Esophagus (tissue), 2 donors: ENCODE data around the gene CDKAL1. TPM values are rescaled to one million over a fixed set of nuclear protein-coding genes. Genes with fewer than 3 reads are reported as not detected.
"Not testable (repeated sequence)": the region's sequence is repeated elsewhere in the genome, so short reads cannot be mapped to it uniquely, and the experiment has no call there.

ENCODE experiments used
- H3K27ac ChIP-seq, 2 donors: one replicate each; pipeline ENCODE4 v1.5.1; 2013; ENCODE audit warnings: low read depth in 2 of 2, mild to moderate bottlenecking in 2 of 2, inconsistent platforms in 1 of 2, low read length in 1 of 2, moderate library complexity in 1 of 2
- H3K27me3 ChIP-seq, 2 donors: one replicate each; pipeline ENCODE4 v1.6.1; 2013; ENCODE audit warnings: low read length in 2 of 2, control low read depth in 1 of 2, mild to moderate bottlenecking in 1 of 2; ENCODE audit not compliant: insufficient read depth in 2 of 2, control insufficient read depth in 1 of 2
- H3K36me3 ChIP-seq, 2 donors: one replicate each; pipeline ENCODE4 v1.6.1; 2013; ENCODE audit warnings: low read length in 1 of 2; ENCODE audit not compliant: control insufficient read depth in 2 of 2, insufficient read depth in 2 of 2
- H3K4me1 ChIP-seq, 2 donors: one replicate each; pipeline ENCODE4 v1.6.1; 2013; ENCODE audit warnings: low read length in 1 of 2; ENCODE audit not compliant: control insufficient read depth in 2 of 2, insufficient read depth in 2 of 2
- H3K4me3 ChIP-seq, 2 donors: one replicate each; pipeline ENCODE4 v1.5.1; 2013; ENCODE audit warnings: low read length in 2 of 2, mild to moderate bottlenecking in 2 of 2, low read depth in 1 of 2, moderate library complexity in 1 of 2
- H3K9me3 ChIP-seq, 2 donors: one replicate each; pipeline ENCODE4 v1.6.1; 2013; ENCODE audit warnings: mild to moderate bottlenecking in 2 of 2, low read depth in 1 of 2, low read length in 1 of 2, moderate library complexity in 1 of 2; ENCODE audit not compliant: control insufficient read depth in 2 of 2, insufficient read depth in 1 of 2
- WGBS, 2 donors: extraction: QIAGEN DNeasy Blood & Tissue Kit; methylation state at CpG; one replicate each; pipeline ENCODE4 v1.1.7; 2013; 5-methylcytosine and 5-hydroxymethylcytosine counted together
- polyA plus RNA-seq, 2 donors: library from polyadenylated mRNA; stranded (reverse); fragments of 200-250 nt; gene quantifications; one replicate each; pipeline ENCODE4 v1.2.3, GENCODE V29; 2013
- donor health status: healthy with polysubstance abuse.
- donor health status: Bipolar disorder and iron deficiency.

The CDKAL1 gene
- polyA plus RNA-seq, 2 donors: 3.5 TPM

DNA sequence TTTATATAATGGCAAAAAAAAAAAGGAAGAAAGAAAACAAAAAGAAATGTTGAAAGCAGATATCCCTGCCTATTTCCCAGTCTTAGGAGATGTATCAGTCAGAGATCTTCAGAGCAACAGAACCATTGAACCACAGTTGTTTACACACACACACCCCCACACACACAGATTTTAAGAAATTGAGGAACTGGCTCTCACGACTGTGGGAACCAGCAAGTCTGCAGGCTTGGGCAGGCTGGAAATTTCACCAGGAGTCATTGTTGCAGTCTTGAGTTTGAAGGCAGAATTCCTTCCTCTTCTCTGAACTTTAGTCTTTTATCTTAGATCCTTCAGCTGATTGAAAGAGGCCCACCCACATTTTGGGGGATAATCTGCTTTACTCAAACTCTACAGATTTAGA lies 380.9 kb downstream of the CDKAL1 start:
- no peak overlapping the region for H3K27ac ChIP-seq
- no peak overlapping the region for H3K4me3 ChIP-seq
- H3K9me3 ChIP-seq: peaks cover 0 to 3% of the 10 kb centered on the region in 2 donors
- WGBS, 2 donors: 86 to 95% methylated on average over 1 of the region's 1 CpG
- H3K4me1 ChIP-seq: no peaks in the 10 kb centered on the region
- H3K27me3 ChIP-seq: no peaks in the 10 kb centered on the region
- H3K36me3 ChIP-seq: no peaks in the 10 kb centered on the region

DNA sequence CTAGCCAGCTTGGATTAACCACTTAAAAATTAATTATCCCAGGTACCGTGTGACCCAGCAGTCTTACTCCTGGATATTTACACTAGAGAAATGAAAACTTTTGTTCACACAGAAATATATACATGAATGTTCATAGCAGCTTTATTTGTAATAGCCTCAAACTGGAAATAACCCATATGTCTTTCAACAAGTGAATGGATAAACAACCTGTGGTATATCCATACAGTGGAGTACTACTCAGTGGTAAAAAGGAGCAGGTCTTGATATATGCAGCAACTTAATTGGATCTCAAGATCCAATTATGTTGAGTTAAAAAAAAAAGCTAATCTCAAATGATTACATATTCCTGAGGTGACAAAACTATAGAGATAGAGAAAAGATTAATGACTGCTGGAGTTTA lies 381.4 kb downstream of the CDKAL1 start:
- no peak overlapping the region for H3K4me3 ChIP-seq
- H3K27me3 ChIP-seq: no peaks in the 10 kb centered on the region
- peaks cover 0 to 3% of the 10 kb centered on the region in 2 donors for H3K9me3 ChIP-seq
- H3K27ac ChIP-seq: no peak overlapping the region
- no peaks in the 10 kb centered on the region for H3K4me1 ChIP-seq
- 94 to 97% methylated on average over 1 of the region's 1 CpG for WGBS, 2 donors
- H3K36me3 ChIP-seq: no peaks in the 10 kb centered on the region

DNA sequence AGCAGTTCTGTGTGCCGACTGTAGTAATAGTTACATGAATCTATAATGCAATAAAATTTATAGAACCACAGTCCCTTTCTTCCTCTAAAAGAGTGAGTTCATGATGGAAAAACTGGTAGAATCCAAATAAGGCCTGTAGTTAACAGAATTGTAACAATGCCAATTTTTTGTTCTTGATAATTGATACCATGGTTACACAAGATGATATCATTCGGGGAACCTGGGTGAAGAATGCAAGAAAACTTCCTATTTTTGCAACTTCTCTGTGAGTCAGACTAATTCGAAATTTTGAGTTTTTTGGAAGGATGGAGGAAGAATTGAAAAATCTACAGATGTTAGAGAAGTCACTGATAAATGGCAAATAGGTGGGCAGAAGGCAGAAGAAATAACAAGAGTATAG lies 381.8 kb downstream of the CDKAL1 start:
- H3K9me3 ChIP-seq: peaks cover 0 to 3% of the 10 kb centered on the region in 2 donors
- no peaks in the 10 kb centered on the region for H3K36me3 ChIP-seq
- H3K27me3 ChIP-seq: no peaks in the 10 kb centered on the region
- H3K4me3 ChIP-seq: no peak overlapping the region
- no peak overlapping the region for H3K27ac ChIP-seq
- WGBS, 2 donors: 86 to 89% methylated on average over 3 of the region's 3 CpGs
- no peaks in the 10 kb centered on the region for H3K4me1 ChIP-seq

DNA sequence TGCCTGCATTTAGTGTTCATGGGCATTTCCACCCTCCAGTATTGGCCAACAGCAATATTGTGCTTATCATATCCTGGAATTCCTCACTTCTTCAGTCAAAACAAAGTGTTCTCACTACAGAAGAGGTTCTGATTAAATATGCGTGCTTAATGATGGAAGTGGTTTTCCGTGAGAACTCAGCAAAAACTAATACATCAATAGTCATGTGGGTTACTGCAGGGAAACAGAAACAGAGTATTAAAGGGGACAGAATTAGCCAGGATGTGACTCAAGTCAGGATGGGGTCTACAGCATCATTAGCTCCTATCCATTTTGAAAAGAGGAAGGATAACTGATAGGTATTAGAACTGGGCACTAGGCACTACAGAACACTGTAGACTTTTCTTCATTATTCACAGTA lies 384.6 kb downstream of the CDKAL1 start:
- Histone ChIP-seq H3K4me1 (no peaks in the 10 kb centered on the region), H3K27me3 (no peaks in the 10 kb centered on the region), H3K27ac (no peak overlapping the region), H3K36me3 (no peaks in the 10 kb centered on the region), H3K9me3 (no peaks in the 10 kb centered on the region), H3K4me3 (no peak overlapping the region)
- WGBS, 2 donors: 89 to 91% methylated on average over 2 of the region's 2 CpGs

DNA sequence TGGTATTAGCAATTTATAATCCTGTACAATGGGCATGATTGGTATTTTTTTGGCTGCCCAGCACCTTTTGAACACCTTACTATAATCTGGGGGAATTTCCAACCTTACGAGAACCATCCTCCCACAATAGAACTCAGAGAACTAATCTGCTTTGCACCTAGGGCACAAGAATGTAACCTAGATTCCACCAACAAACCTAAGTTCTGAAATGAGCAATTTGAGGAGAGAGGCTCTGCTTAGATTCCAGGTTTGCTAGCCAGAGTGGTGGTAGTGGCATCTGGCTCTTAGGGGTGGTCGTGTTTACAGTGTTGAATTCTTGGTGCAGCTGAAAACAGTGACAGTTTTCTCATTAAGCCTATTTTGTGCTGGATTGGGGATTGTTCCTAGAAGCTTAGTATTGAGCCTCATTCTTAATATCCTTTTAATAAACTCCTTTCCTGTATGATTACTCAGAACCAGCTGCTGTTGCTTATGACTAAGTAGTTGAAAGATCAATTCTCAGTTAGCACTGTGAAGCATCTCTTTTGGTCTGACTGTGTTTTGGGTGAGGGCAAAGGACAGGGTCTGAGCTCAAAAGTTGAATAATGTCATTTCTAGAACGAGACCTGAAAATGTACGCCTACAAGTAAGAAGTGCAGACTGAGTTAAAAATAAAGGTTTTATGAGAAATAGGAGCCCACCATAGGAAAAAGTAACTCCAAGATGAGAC lies 385.6 kb downstream of the CDKAL1 start:
- Histone ChIP-seq H3K4me1 (no peaks in the 10 kb centered on the region), H3K27me3 (no peaks in the 10 kb centered on the region), H3K27ac (no peak overlapping the region), H3K9me3 (no peaks in the 10 kb centered on the region), H3K36me3 (no peaks in the 10 kb centered on the region), H3K4me3 (no peak overlapping the region)
- 77 to 79% methylated on average over 4 of the region's 4 CpGs for WGBS, 2 donors

DNA sequence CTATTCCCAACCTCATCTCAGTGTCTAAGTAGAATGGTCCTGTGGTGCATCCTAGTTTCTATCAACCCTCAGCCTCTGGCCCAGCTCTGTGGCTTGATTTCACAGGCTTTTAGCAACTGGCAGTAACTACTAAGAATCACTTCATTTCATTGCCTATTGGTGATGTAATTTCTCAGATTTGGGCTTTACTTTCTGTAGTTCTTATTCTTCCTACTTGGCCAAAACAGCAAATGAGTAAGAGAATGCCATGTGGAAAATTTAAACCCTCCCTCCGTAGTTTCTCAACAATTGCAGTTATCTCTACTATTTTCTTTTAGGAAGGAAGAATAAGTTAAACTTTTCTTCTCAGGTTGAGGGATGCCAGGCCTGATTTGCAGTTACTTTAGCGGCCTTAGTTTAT lies 387.3 kb downstream of the CDKAL1 start:
- H3K9me3 ChIP-seq: no peaks in the 10 kb centered on the region
- H3K27me3 ChIP-seq: no peaks in the 10 kb centered on the region
- H3K4me1 ChIP-seq: no peaks in the 10 kb centered on the region
- 83% methylated on average over 2 of the region's 2 CpGs for WGBS, 2 donors
- H3K4me3 ChIP-seq: no peak overlapping the region
- H3K36me3 ChIP-seq: no peaks in the 10 kb centered on the region
- H3K27ac ChIP-seq: no peak overlapping the region

DNA sequence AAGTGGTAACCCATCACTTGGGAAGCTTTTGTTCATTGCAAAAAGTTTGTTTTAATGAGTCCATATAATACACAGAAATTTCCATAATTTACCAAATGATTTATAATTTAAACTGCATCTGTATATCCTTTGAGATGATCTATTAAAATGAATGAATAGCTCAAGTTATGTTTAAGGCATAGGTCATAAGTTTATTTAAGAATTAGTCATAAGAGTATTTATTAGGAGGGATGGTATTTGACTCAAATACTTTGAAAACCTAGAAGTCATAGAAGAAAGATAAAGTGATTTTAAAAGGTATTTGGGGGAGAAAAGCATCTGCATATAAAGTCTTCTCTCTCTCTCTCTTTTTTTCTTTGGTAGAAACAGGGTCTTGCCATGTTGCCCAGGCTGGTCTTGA lies 388.5 kb downstream of the CDKAL1 start:
- no peaks in the 10 kb centered on the region for H3K36me3 ChIP-seq
- no peaks in the 10 kb centered on the region for H3K4me1 ChIP-seq
- no peaks in the 10 kb centered on the region for H3K27me3 ChIP-seq
- H3K9me3 ChIP-seq: no peaks in the 10 kb centered on the region
- no peak overlapping the region for H3K27ac ChIP-seq
- H3K4me3 ChIP-seq: no peak overlapping the region

DNA sequence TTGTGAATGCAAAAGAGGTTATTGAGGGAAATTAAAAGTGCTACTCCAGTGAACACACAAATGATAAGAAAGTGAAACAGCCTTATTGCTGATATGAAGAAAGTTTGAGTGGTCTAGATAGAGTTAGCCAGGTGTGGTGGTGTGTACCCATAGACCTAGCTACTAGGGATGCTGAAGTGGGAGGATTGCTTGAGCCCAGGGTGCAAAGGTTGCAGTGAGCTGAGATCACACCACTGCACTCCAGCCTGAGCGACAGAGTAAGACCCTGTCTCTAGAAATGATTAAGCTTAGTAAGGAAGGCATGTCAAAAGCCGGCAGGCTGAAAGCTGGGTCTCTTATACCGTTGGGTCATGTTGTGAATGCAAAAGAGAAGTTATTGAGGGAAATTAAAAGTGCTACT lies 389.8 kb downstream of the CDKAL1 start:
- 76 to 88% methylated on average over 3 of the region's 3 CpGs for WGBS, 2 donors
- not testable (repeated sequence) for H3K27ac ChIP-seq, H3K4me1 ChIP-seq, H3K27me3 ChIP-seq, H3K36me3 ChIP-seq, H3K4me3 ChIP-seq, H3K9me3 ChIP-seq

DNA sequence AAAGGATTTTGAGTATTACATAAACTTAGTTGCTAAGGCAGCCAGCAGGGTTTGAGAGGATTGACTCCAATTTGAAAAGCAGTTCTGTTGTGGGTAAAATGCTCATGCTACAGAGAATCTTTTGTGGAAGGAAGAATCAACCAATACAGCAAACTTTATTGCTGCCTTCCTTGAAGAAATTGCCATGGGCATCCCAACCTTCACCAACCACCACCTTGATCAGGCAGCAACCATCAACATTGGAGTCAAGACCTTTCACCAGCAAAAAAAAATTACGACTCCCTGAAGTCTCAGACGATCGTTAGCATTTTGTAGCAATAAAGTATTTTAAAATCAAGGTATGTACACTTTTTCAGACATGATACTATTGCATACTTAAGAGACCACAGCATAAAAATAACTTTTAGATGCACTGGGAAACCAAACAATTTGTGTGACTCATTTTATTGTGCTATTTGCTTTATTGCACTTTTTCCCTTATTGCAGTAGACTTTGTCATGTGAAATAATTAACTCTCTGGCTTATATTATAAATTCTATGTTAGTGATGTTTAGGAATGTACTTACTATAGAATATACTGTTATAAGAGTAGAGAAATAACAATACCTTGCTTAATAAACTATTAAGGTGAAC lies 390.8 kb downstream of the CDKAL1 start:
- Histone ChIP-seq H3K36me3 (no peaks in the 10 kb centered on the region), H3K27ac (no peak overlapping the region), H3K4me3 (no peak overlapping the region), H3K4me1 (no peaks in the 10 kb centered on the region), H3K9me3 (no peaks in the 10 kb centered on the region), H3K27me3 (no peaks in the 10 kb centered on the region)
- WGBS, 2 donors: 80 to 88% methylated on average over 3 of the region's 3 CpGs
